ENCODE results near the gene RAB23.

DNA sequence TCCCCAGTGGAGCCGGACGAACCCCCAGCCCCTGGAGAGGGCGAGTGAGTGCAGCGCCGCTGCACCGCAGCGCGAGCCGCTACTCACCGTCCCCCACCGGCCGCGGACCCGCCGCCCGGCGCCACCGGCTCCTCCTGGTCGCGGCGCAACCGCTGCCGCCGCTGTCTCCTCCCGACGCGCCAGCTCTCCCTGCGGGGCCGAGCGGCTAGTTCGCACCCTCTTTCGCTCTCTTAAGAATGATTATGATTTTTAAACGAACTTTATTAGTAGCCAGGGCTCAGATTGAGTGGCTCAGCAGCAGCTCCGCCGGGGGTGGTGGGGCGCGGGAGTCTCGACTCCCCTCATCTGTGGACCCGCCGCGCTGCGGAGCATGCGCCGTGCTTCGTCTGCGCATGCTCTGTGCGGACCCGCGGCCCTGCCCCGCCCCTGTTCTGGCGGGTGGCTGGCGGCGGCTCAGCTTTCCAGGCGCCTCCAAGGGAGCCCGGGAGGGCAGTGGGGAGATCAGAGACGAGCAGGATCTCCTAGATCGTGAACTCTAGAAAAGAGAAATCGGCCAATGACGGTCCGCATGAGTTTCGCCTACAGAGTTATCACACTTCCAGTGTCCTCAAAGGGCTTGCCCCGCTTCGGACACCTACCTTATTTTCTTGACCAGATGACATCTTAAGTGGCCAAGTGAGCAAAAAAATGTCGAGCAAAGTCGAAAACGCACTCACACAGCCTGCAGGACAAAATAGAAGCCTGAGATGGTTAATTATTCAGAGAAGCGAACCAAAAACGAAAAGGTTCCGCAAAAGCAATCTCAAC is at the start of gene RAB23:
- TF ChIP-seq CTCF (IDR thresholded peaks at IDR 0.05) (peak in 1 of 3 experiments; percentile 9), POLR2A (IDR thresholded peaks at IDR 0.05) (peak; percentile 60)
